GM13977 (cell line): Measurements from ENCODE around the gene LIN28B.

ENCODE experiments used
- DNase-seq: peaks from one replicate; pipeline ENCODE4 v3.0.0; 2012; ENCODE audit warnings: low spot score
- CTCF ChIP-seq: IDR thresholded peaks from 2 replicates; pipeline ENCODE4 v1.5.1; 2012; ENCODE audit warnings: mild to moderate bottlenecking, control low read depth; ENCODE audit not compliant: insufficient read depth; ENCODE audit errors: extremely low read depth, missing control alignments
- in situ Hi-C: fragments of 300-500 bp; cut with MboI; formaldehyde crosslinking; loops from one replicate; pipeline ENCODE4 v1.12.0; 2022; ENCODE audit warnings: low sequenced_read_pairs, low pct_unique_long_range_greater_than_20kb, mixed read lengths, inconsistent platforms; ENCODE audit not compliant: unreplicated experiment

The LIN28B gene

GRCh38 chr6:105014448-105014847 lies 57.5 kb downstream of the LIN28B start:
- in situ Hi-C loops = no loop called here
- no peak for TF ChIP-seq CTCF
- DNase-seq = no peak

- no peak for TF ChIP-seq CTCF
- DNase-seq = no peak
- in situ Hi-C loops = no loop called here
These were observed 58.0 kb downstream of the LIN28B start for GRCh38 chr6:105014954-105015353.

- in situ Hi-C loops = no loop called here
- TF ChIP-seq CTCF = no peak
- no peak for DNase-seq
These were observed 58.6 kb downstream of the LIN28B start for GRCh38 chr6:105015482-105015881.

- in situ Hi-C loops = no loop called here
- DNase-seq = no peak
- TF ChIP-seq CTCF = no peak
These were observed 62.4 kb downstream of the LIN28B start for GRCh38 chr6:105019285-105019684.

GRCh38 chr6:105021399-105021798 lies 64.5 kb downstream of the LIN28B start:
- no peak for TF ChIP-seq CTCF
- in situ Hi-C loops = no loop called here
- no peak for DNase-seq

- no peak for TF ChIP-seq CTCF
- no peak for DNase-seq
- in situ Hi-C loops = no loop called here
These were observed 65.5 kb downstream of the LIN28B start for GRCh38 chr6:105022416-105022815.

GRCh38 chr6:105024803-105025202 lies 67.9 kb downstream of the LIN28B start:
- DNase-seq = no peak
- no peak for TF ChIP-seq CTCF
- in situ Hi-C loops = no loop called here
